IPS-15b (cell line): ENCODE results near the gene ARHGAP19.

Experiments
- H3K27me3 ChIP-seq: one replicate; pipeline ENCODE4 v1.6.1; 2013; ENCODE audit warnings: low read length; ENCODE audit not compliant: control insufficient read depth, insufficient read depth
- H3K36me3 ChIP-seq: one replicate; pipeline ENCODE4 v1.6.1; 2013; ENCODE audit warnings: low read length; ENCODE audit not compliant: control insufficient read depth, insufficient read depth
- H3K4me1 ChIP-seq: one replicate; pipeline ENCODE4 v1.6.1; 2013; ENCODE audit warnings: mild to moderate bottlenecking, low read length; ENCODE audit not compliant: control insufficient read depth, insufficient read depth
- H3K4me3 ChIP-seq: one replicate; pipeline ENCODE4 v1.5.1; 2013; ENCODE audit warnings: low read depth, low read length
- H3K9ac ChIP-seq: one replicate; pipeline ENCODE4 v1.6.1; 2013; ENCODE audit warnings: low read depth, mild to moderate bottlenecking, low read length
- H3K9me3 ChIP-seq: one replicate; pipeline ENCODE4 v1.6.1; 2013; ENCODE audit warnings: mild to moderate bottlenecking, low read length; ENCODE audit not compliant: control insufficient read depth, insufficient read depth

Gene ARHGAP19

GRCh38 chr10:97217299-97217698 is 75.1 kb downstream of the ARHGAP19 start:
- H3K4me1 ChIP-seq, result no peaks in the 10 kb centered on the region
- no peaks in the 10 kb centered on the region for H3K27me3 ChIP-seq
- no peak overlapping the region for H3K4me3 ChIP-seq
- no peaks in the 10 kb centered on the region for H3K9me3 ChIP-seq
- no peak overlapping the region for H3K9ac ChIP-seq
- no peaks in the 10 kb centered on the region for H3K36me3 ChIP-seq

- no peaks in the 10 kb centered on the region for H3K27me3 ChIP-seq
- H3K4me3 ChIP-seq, result no peak overlapping the region
- no peaks in the 10 kb centered on the region for H3K9me3 ChIP-seq
- no peak overlapping the region for H3K9ac ChIP-seq
- no peaks in the 10 kb centered on the region for H3K36me3 ChIP-seq
- no peaks in the 10 kb centered on the region for H3K4me1 ChIP-seq
These were observed 76.7 kb downstream of the ARHGAP19 start for GRCh38 chr10:97215619-97216260.

GRCh38 chr10:97213431-97213830 is 79.0 kb downstream of the ARHGAP19 start:
- no peak overlapping the region for H3K9ac ChIP-seq
- H3K27me3 ChIP-seq, result no peaks in the 10 kb centered on the region
- no peaks in the 10 kb centered on the region for H3K4me1 ChIP-seq
- H3K9me3 ChIP-seq, result no peaks in the 10 kb centered on the region
- no peak overlapping the region for H3K4me3 ChIP-seq
- H3K36me3 ChIP-seq, result no peaks in the 10 kb centered on the region

- H3K36me3 ChIP-seq, result no peaks in the 10 kb centered on the region
- H3K9me3 ChIP-seq, result no peaks in the 10 kb centered on the region
- no peaks in the 10 kb centered on the region for H3K27me3 ChIP-seq
- peaks cover 2% of the 10 kb centered on the region for H3K4me1 ChIP-seq
- no peak overlapping the region for H3K9ac ChIP-seq
- H3K4me3 ChIP-seq, result no peak overlapping the region
These were observed 81.2 kb downstream of the ARHGAP19 start for GRCh38 chr10:97211229-97211628.

- no peak overlapping the region for H3K4me3 ChIP-seq
- H3K4me1 ChIP-seq, result peaks cover 2% of the 10 kb centered on the region
- no peak overlapping the region for H3K9ac ChIP-seq
- no peaks in the 10 kb centered on the region for H3K9me3 ChIP-seq
- H3K36me3 ChIP-seq, result no peaks in the 10 kb centered on the region
- no peaks in the 10 kb centered on the region for H3K27me3 ChIP-seq
These were observed 81.9 kb downstream of the ARHGAP19 start for GRCh38 chr10:97210543-97210960.

GRCh38 chr10:97207756-97208346 is 84.6 kb downstream of the ARHGAP19 start:
- Histone ChIP-seq H3K9me3 (no peaks in the 10 kb centered on the region), H3K9ac (no peak overlapping the region), H3K4me3 (no peak overlapping the region), H3K36me3 (no peaks in the 10 kb centered on the region), H3K27me3 (no peaks in the 10 kb centered on the region), H3K4me1 (peaks cover 2% of the 10 kb centered on the region)

GRCh38 chr10:97207131-97207530 is 85.3 kb downstream of the ARHGAP19 start:
- no peak overlapping the region for H3K9ac ChIP-seq
- no peaks in the 10 kb centered on the region for H3K36me3 ChIP-seq
- no peaks in the 10 kb centered on the region for H3K9me3 ChIP-seq
- no peaks in the 10 kb centered on the region for H3K27me3 ChIP-seq
- no peak overlapping the region for H3K4me3 ChIP-seq
- peaks cover 2% of the 10 kb centered on the region for H3K4me1 ChIP-seq

- Histone ChIP-seq H3K27me3 (no peaks in the 10 kb centered on the region), H3K36me3 (no peaks in the 10 kb centered on the region), H3K4me1 (peaks cover 2% of the 10 kb centered on the region), H3K9ac (no peak overlapping the region), H3K4me3 (no peak overlapping the region), H3K9me3 (no peaks in the 10 kb centered on the region)
These were observed 87.4 kb downstream of the ARHGAP19 start for GRCh38 chr10:97204826-97205679.

GRCh38 chr10:97203220-97203619 is 89.2 kb downstream of the ARHGAP19 start:
- Histone ChIP-seq H3K27me3 (no peaks in the 10 kb centered on the region), H3K9me3 (no peaks in the 10 kb centered on the region), H3K4me3 (no peak overlapping the region), H3K36me3 (no peaks in the 10 kb centered on the region), H3K9ac (no peak overlapping the region), H3K4me1 (peaks cover 2% of the 10 kb centered on the region)

- no peak overlapping the region for H3K9ac ChIP-seq
- H3K4me3 ChIP-seq, result no peak overlapping the region
- no peaks in the 10 kb centered on the region for H3K4me1 ChIP-seq
- no peaks in the 10 kb centered on the region for H3K9me3 ChIP-seq
- H3K36me3 ChIP-seq, result no peaks in the 10 kb centered on the region
- peaks cover 17% of the 10 kb centered on the region for H3K27me3 ChIP-seq
These were observed 91.8 kb downstream of the ARHGAP19 start for GRCh38 chr10:97200616-97201015.

GRCh38 chr10:97199152-97199551 is 93.3 kb downstream of the ARHGAP19 start:
- peaks cover 23% of the 10 kb centered on the region for H3K27me3 ChIP-seq
- no peaks in the 10 kb centered on the region for H3K4me1 ChIP-seq
- no peak overlapping the region for H3K4me3 ChIP-seq

More at GRCh38 chr10:97199152-97199551, 93.3 kb downstream of the ARHGAP19 start:
- Histone ChIP-seq H3K9me3 (no peaks in the 10 kb centered on the region), H3K9ac (no peak overlapping the region), H3K36me3 (no peaks in the 10 kb centered on the region)
